Fibroblast of skin of left biceps (primary cell): ENCODE data around the gene P2RY2.
"Not testable (repeated sequence)": the region's sequence is repeated elsewhere in the genome, so short reads cannot be mapped to it uniquely, and the experiment has no call there.

Experiments
- DNase-seq, 2 experiments: peaks; one replicate each; pipeline ENCODE4 v3.0.0-alpha.2; 2013; ENCODE audit warnings: low read depth in 2 of 2

Gene P2RY2

GRCh38 chr11:73266646-73267020 is 48.6 kb downstream of the P2RY2 start:
- no peak for DNase-seq

DNA sequence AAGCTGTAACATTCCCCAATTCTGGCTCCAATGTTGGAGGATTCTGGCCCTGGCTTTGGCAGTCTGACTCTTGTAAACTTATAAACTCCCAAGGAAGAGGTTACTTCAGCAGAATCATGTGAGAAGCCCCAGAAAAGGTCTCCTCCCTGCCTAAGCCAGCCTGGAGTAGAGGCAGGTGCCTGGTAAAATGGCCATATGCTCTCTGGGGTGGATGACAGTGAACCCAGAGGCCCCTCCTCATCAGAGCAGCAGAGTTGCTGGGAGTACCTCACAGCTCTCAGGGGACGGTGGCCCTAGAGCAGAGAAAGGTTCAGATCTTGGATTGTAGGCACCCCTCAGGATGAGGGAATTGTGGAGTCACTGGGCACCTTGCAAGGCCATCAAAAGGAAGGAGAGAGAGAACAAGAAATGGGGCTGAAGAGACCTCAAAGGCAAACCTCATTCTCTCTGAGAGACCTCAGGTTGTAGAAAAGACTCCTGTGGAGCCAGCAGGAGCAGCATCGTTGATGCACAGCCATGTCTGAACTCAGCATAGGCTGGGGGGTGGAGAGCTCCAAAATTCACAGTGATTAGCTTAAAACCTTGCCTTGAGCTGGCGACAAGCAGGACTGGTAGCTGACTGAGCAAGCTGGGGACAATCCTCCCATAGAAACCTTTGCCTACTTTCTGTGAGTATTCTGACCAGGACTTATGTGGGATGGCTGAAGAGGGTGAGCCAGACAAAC is 49.2 kb downstream of the P2RY2 start:
- no peak for DNase-seq

DNA sequence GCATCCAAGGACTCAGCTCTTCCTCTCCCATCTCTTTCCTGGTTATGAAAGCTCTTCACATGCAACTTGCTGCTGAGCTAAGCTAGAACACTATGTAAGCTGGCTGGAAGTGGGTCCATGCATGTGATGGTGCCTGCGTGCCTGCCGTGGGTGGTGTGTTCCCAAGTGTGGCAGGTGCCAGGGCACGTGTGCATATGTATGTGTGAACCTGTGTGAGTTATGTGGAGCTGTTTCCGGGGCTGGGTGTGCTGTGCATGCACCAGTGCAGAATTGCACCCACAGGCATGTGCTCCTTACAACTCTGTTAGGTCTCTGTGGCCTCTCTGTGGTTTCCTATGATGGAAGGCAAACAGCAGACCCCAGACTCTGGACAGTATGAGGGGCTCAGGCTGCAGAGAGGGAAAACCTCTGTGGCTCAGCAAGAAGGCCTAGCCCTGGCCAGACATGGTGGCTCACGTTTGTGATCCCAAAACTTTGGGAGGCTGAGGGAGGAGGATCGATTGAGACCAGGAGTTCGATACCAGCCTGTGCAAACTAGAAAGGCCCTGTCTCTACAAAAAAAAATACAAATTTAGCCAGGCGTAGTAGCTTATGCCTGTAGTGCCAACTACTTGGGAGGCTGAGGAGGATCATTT is 49.9 kb downstream of the P2RY2 start:
- no peak for DNase-seq

GRCh38 chr11:73268671-73269271 is 50.7 kb downstream of the P2RY2 start:
- DNase-seq = no peak

DNA sequence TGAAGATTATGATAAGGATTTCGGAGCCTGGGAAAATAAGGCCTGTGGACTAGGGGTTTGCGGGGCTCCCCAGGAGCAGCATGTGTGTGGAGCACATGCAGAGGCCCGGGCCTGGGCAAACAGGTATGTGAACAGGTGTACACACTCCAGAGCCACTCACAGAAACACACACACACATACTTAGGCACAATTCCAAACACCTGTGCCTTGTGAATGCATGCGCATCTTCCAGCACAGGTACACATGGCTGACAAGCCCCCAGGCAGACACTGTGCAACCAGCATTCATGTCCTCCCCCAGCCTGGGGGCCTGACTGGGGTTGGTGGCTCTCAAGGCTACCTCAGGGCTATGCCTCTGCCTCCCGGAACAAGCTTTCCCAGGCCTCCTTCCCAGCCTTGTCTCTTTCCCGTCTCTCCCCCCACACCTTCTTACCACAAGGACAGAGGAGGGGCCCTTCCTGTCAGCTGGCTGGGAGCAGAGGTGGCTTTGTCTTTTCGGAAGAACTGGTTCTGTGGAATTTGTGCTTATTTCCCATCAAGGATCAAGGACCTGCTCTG is 51.5 kb downstream of the P2RY2 start:
- DNase-seq = no peak

DNA sequence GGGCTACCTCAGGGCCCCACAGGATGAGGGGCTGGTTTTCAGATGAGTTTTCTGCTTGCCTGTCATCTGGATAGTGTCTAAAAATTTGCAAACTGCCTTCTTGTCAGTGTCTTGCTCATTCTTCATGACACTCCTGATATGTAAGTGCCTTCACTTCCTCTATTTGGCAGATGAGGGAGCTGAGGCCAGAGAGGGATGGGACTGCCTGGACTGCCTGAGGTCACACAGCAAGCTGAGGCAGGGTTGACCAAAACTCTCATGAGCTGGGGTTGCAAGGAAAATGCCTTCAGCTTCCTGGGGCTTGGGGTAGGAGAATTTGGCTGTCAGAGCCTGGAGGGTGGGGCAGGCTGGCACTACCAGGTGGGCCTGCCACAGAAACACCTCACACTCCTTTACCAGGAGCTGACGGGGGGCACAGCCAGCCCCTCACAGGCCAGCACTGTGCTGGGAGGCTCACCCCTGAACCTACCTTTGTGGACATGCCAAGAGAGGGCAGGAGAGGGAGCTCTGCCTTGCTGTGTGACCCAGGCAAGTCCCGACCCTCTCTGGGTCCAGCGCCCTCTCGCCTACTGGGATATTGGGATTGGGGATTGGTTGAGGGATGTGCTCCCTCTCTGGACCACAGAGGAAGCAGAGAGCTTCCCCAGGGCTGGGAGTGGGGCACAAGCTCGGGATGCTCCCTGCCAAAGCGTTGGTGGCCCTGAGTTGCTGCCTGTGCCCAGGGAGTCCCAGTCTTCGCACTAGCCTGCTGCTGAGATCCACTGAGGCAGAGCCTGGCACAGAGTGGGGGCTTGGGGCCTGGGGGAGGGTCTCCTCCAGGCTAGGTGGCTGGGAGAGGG is 52.2 kb downstream of the P2RY2 start:
- DNase-seq = no peak

- no peak for DNase-seq
Measured at GRCh38 chr11:73270855-73271477, 52.9 kb downstream of the P2RY2 start.

DNA sequence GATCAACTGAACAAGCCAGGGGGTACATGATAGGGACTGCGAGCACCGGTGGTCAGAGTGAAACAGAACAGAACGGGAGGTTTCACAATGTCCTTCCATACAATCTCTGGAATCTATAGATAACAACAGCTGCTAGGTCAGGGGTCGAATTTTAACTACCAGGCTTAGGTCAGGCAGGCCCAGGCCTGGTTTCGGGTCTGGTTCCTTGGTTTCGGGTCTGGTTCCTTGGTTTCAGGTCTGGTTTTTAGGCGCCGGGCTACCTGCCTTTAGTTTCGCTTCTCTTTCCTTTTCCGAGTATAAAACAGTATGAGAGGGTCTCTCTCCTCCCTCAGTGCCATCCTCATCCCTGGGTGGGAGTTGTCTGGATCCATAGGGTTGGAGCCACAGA is 53.4 kb downstream of the P2RY2 start:
- DNase-seq = not testable (repeated sequence)

GRCh38 chr11:73271936-73272679 is 54.0 kb downstream of the P2RY2 start, which contains the start of gene P2RY6:
Gene P2RY6, plus strand, starts transcription at chr11:73272338. Its CDS starts 24,181 bp downstream, at chr11:73296519.
- no peak for DNase-seq

- no peak for DNase-seq
Measured at GRCh38 chr11:73272680-73273038, 54.6 kb downstream of the P2RY2 start.

DNA sequence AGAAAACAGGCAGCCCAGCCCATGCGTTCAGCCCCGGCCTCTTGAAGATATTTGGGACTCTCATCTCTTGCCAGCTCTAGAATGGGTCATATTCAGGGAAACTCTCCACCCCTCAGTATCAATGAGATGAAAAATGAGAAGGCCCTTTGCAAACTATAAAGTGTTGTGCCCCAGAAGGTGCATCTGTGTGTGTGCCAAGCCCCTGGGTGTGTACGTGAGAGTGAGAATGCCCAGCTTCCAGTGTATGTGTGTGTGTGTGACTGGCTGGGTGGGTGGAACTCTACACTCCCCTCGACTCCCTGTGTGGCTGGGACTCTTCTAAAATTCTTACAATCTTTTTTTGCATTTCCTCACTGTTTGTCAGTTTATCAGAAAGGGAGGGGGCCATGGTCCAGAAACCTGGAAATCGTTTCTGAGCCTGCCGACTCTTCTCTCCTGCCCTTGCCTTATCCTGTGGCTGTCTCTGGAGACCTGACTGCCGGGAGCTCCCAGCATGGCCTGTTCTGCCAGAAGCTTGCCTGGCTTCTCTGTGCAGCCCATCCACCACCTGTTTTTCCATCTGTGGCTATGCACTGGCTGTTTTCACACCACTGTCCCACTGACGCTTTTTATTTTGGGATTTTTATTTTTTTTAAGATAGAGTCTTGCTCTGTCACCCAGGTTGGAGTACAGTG is 55.3 kb downstream of the P2RY2 start:
- DNase-seq = no peak

- not testable (repeated sequence) for DNase-seq
Measured at GRCh38 chr11:73274191-73274590, 56.1 kb downstream of the P2RY2 start.

DNA sequence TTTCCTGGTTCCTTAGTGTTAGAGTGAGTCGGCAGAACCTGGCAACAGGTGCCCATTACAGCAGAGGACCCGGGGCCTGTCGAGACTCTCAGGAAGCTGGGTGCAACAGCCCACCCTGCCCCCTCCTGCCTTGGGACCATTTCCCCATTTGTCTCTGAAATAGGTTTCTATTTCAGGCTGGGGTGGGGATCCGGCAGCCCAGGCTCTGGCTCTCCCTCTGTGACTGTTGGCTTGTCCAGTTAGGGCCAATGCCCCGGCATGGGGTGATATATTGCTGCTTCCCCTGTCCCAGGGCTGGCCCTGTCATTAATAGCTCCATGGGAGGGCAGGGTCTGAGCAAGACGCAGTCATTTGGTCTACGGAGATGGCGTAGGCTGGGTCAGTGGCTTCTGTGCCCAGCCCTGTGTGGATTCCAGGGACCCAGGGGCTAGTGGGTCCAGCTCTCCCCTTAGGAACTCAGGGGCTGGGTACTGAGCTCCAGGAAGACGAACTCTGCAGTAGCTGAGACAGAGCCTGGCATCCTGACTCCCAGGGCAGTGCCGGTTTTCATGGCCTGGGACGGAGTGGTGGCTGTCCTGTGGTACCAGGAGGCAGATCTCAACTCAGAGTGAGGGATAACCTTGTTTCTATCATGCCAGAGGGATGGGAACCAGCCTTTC is 56.8 kb downstream of the P2RY2 start:
- no peak for DNase-seq

GRCh38 chr11:73275381-73275750 is 57.3 kb downstream of the P2RY2 start:
- DNase-seq = no peak

- DNase-seq = no peak
Measured at GRCh38 chr11:73277467-73277866, 59.4 kb downstream of the P2RY2 start.

DNA sequence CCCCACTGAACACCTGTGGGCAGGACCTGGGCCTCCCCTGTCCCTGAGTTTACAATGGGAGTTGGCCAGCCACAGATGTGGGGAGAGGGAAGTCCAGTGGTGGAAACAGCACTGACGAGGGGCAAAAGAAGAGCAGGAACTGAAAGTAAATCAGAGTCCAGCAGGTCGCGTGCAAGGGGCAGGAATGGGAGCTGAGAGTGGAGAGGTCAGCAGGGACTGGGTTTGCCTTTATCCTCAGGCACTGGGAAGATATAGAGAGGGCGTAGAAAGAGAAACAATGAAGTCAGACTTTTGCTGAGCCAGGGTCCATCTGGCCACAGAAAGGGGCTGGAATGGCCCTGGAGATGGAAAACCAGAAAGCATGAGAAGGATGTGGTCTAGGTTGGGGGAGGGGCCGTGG is 62.5 kb downstream of the P2RY2 start:
- no peak for DNase-seq

- no peak for DNase-seq
Measured at GRCh38 chr11:73281201-73281741, 63.2 kb downstream of the P2RY2 start.

GRCh38 chr11:73281796-73282660 is 63.9 kb downstream of the P2RY2 start:
- no peak for DNase-seq
